CD14-positive monocyte (primary cell): Measurements from ENCODE around the gene PXDN. TPM values are rescaled to one million over a fixed set of nuclear protein-coding genes. Genes with fewer than 3 reads are reported as not detected.

ENCODE experiments used
- DNase-seq, 3 donors: peaks; one replicate each; pipeline ENCODE4 v3.0.0-alpha.2; 2011 to 2022
- H2AFZ ChIP-seq: 2 replicates; pipeline ENCODE4 v1.6.0; 2012; ENCODE audit warnings: mild to moderate bottlenecking, low read depth, low read length, inconsistent platforms; ENCODE audit not compliant: insufficient read depth, poor library complexity, severe bottlenecking
- H3K27ac ChIP-seq, 2 donors: 1 replicate in 1 of 2; 2 replicates in 1 of 2; pipeline ENCODE4 v1.5.1; 2012 to 2013; ENCODE audit warnings: low read length in 2 of 2, control low read depth in 1 of 2, inconsistent platforms in 1 of 2, low read depth in 1 of 2, mild to moderate bottlenecking in 1 of 2
- H3K27me3 ChIP-seq, 2 donors: one replicate each; pipeline versions ENCODE4 v1.6.0 to v1.6.1; 2011 to 2013; ENCODE audit warnings: low read length in 2 of 2; ENCODE audit not compliant: control insufficient read depth in 2 of 2, insufficient read depth in 2 of 2
- H3K36me3 ChIP-seq, 2 donors: replicated peaks in 1 of 2; 1 replicate in 1 of 2; 2 replicates in 1 of 2; pipeline versions ENCODE4 v1.5.1 to v1.6.1; 2012 to 2013; ENCODE audit warnings: low read length in 2 of 2, control low read depth in 1 of 2, inconsistent platforms in 1 of 2, mild to moderate bottlenecking in 1 of 2; ENCODE audit not compliant: insufficient read depth in 2 of 2, control insufficient read depth in 1 of 2
- H3K4me1 ChIP-seq, 2 donors: 1 replicate in 1 of 2; 2 replicates in 1 of 2; pipeline versions ENCODE4 v1.5.1 to v1.6.1; 2012 to 2013; ENCODE audit warnings: low read length in 2 of 2, control low read depth in 1 of 2, inconsistent platforms in 1 of 2, mild to moderate bottlenecking in 1 of 2, moderate library complexity in 1 of 2; ENCODE audit not compliant: insufficient read depth in 2 of 2, control insufficient read depth in 1 of 2
- H3K4me2 ChIP-seq: replicated peaks from 2 replicates; pipeline ENCODE3; 2012; ENCODE audit warnings: low read length, moderate library complexity, mild to moderate bottlenecking; ENCODE audit not compliant: poor library complexity, severe bottlenecking; ENCODE audit errors: extremely low read depth
- H3K4me3 ChIP-seq, 3 experiments: fragments of 200-600 bp in 1 of 3; sonication (generic) in 1 of 3; replicated peaks in 1 of 3; 1 replicate in 2 of 3; 2 replicates in 1 of 3; pipeline ENCODE4 v1.5.1; 2011 to 2013; ENCODE audit warnings: low read length in 3 of 3, mild to moderate bottlenecking in 3 of 3, control low read depth in 2 of 3, low read depth in 2 of 3, inconsistent platforms in 1 of 3, moderate library complexity in 1 of 3
- H3K79me2 ChIP-seq: 2 replicates; pipeline ENCODE4 v1.6.0; 2012; ENCODE audit warnings: mild to moderate bottlenecking, control low read depth, inconsistent platforms, low read length, moderate library complexity; ENCODE audit not compliant: insufficient read depth
- H3K9ac ChIP-seq: 2 replicates; pipeline ENCODE4 v1.6.0; 2017; ENCODE audit warnings: low read length, mild to moderate bottlenecking; ENCODE audit not compliant: insufficient read depth, poor library complexity, severe bottlenecking
- H3K9me3 ChIP-seq, 2 donors: replicated peaks in 1 of 2; 1 replicate in 1 of 2; 2 replicates in 1 of 2; pipeline versions ENCODE4 v1.5.1 to v1.6.1; 2012 to 2013; ENCODE audit warnings: low read length in 2 of 2, control low read depth in 1 of 2; ENCODE audit not compliant: control insufficient read depth in 1 of 2, insufficient read depth in 1 of 2
- H4K20me1 ChIP-seq: 2 replicates; pipeline ENCODE4 v1.6.0; 2012; ENCODE audit warnings: mild to moderate bottlenecking, low read length, control low read depth, moderate library complexity; ENCODE audit not compliant: insufficient read depth
- H3K27ac Mint-ChIP-seq, 7 donors: one replicate each; pipeline ENCODE4 v1.8.0; 2020; ENCODE audit warnings: mild to moderate bottlenecking in 7 of 7, mixed read lengths in 7 of 7, moderate library complexity in 6 of 7, inconsistent platforms in 2 of 7
- H3K27me3 Mint-ChIP-seq, 3 donors: one replicate each; pipeline ENCODE4 v1.8.0; 2021 to 2022; ENCODE audit warnings: low read depth in 3 of 3, mild to moderate bottlenecking in 3 of 3, mixed read lengths in 3 of 3, moderate library complexity in 3 of 3, inconsistent platforms in 1 of 3
- H3K36me3 Mint-ChIP-seq, 2 donors: one replicate each; pipeline ENCODE4 v1.8.0; 2020; ENCODE audit warnings: mixed read lengths in 2 of 2, inconsistent platforms in 1 of 2, mild to moderate bottlenecking in 1 of 2
- H3K4me1 Mint-ChIP-seq: one replicate; pipeline ENCODE4 v1.8.0; 2020; ENCODE audit warnings: mild to moderate bottlenecking, mixed read lengths
- H3K4me3 Mint-ChIP-seq, 2 donors: one replicate each; pipeline ENCODE4 v1.8.0; 2020; ENCODE audit warnings: mild to moderate bottlenecking in 2 of 2, mixed read lengths in 2 of 2, moderate library complexity in 1 of 2
- H3K9me3 Mint-ChIP-seq, 7 donors: one replicate each; pipeline ENCODE4 v1.8.0; 2020 to 2022; ENCODE audit warnings: mixed read lengths in 7 of 7, mild to moderate bottlenecking in 6 of 7, moderate library complexity in 6 of 7, inconsistent platforms in 2 of 7
- CTCF ChIP-seq: fragments of 200-600 bp; IDR thresholded peaks from one replicate; pipeline ENCODE4 v1.8.0; 2022; ENCODE audit warnings: antibody characterized with exemption, mild to moderate bottlenecking
- WGBS: methylation state at CpG from one replicate; pipeline ENCODE4 v1.1.5; 2013; ENCODE audit warnings: missing lambda C conversion rate; ENCODE audit not compliant: insufficient coverage; 5-methylcytosine and 5-hydroxymethylcytosine counted together
- intact Hi-C, 2 donors: fragments of 100-400 bp; cut with micrococcal nuclease; formaldehyde crosslinking; loops; one replicate each; pipeline versions ENCODE4 v1.15.0 to v1.15.1; 2023
- polyA plus RNA-seq, 3 donors: library from polyadenylated mRNA; depleted of rRNA in 1 of 3; unstranded in 2 of 3; stranded (reverse) in 1 of 3; fragments of 300-500 nt in 2 of 3; fragments of >200 nt in 1 of 3; fragmentation: Illumina TruSeq in 2 of 3; gene quantifications; 1 replicate in 2 of 3; 2 replicates in 1 of 3; pipeline ENCODE4 v1.2.3, GENCODE V29; 2012 to 2021

PXDN gene
- polyA plus RNA-seq, 3 donors: not detected

DNA sequence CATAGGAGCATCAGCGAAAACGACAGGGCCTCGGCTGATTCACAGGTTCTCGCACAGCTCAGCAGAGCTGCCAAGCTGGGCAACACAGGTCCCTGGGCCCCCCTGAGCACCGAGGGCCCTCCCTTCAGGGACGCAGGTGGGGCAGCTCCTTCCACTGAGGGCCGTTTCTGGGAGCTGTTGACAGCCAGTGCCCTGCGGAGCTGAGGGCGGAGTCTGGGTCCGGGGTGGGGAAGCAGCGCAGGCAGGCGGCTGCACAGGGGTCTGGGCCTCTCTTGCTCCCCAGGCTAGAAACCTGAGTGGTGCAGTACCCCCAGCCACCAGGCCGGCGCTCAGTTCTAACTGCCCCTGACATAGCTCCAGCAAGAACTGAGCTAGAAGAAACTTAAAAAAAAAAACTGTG is 65.7 kb downstream of the PXDN start:
- no peak overlapping the region for H3K27ac Mint-ChIP-seq
- no peaks in the 10 kb centered on the region for H3K27me3 ChIP-seq
- intact Hi-C loops: no loop called here
- DNase-seq: no peak
- no peak overlapping the region for H3K27ac ChIP-seq
- peaks cover 0 to 4% (median 0%) of the 10 kb centered on the region in 7 donors for H3K9me3 Mint-ChIP-seq
- no peak overlapping the region for H3K4me2 ChIP-seq
- H3K4me1 Mint-ChIP-seq: no peaks in the 10 kb centered on the region
- no peaks in the 10 kb centered on the region for H3K36me3 ChIP-seq
- 93% methylated on average over 12 of the region's 14 CpGs for WGBS
- H3K79me2 ChIP-seq: no peaks in the 10 kb centered on the region
- H3K36me3 Mint-ChIP-seq: no peaks in the 10 kb centered on the region
- H3K4me3 ChIP-seq: no peak overlapping the region
- no peaks in the 10 kb centered on the region for H3K4me1 ChIP-seq
- H4K20me1 ChIP-seq: no peaks in the 10 kb centered on the region
- H3K9ac ChIP-seq: no peak overlapping the region
- H3K9me3 ChIP-seq: no peaks in the 10 kb centered on the region
- TF ChIP-seq CTCF: no peak
- no peak overlapping the region for H2AFZ ChIP-seq
- no peak overlapping the region for H3K4me3 Mint-ChIP-seq
- H3K27me3 Mint-ChIP-seq: no peaks in the 10 kb centered on the region

DNA sequence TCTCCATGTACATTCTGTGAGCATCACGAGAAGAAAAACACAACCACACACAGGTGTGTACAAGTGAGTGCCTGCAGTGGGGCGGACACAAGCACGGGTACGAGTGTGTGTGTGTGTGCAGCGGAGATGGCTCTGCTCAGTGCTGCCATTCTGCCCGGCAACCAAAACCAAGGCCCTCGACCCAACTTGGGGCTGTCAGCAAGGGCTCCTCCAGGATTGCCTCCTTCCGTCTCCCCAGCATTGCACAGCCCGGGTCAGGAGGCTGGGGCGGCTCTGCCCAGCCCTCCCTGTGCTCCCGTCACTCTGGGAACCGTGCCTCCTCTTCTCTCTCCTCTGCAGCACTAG is 66.5 kb downstream of the PXDN start:
- Mint-ChIP-seq H3K4me1 (no peaks in the 10 kb centered on the region), H3K4me3 (no peak overlapping the region), H3K36me3 (no peaks in the 10 kb centered on the region), H3K27me3 (no peaks in the 10 kb centered on the region), H3K27ac (no peak overlapping the region), H3K9me3 (peaks cover 0 to 4% (median 0%) of the 10 kb centered on the region in 7 donors)
- no peaks in the 10 kb centered on the region for H4K20me1 ChIP-seq
- no peak overlapping the region for H3K4me3 ChIP-seq
- no peaks in the 10 kb centered on the region for H3K79me2 ChIP-seq
- intact Hi-C loops: no loop called here
- no peaks in the 10 kb centered on the region for H3K9me3 ChIP-seq
- no peak overlapping the region for H2AFZ ChIP-seq
- H3K27me3 ChIP-seq: no peaks in the 10 kb centered on the region
- no peak overlapping the region for H3K9ac ChIP-seq
- H3K27ac ChIP-seq: no peak overlapping the region
- TF ChIP-seq CTCF: no peak
- H3K4me1 ChIP-seq: no peaks in the 10 kb centered on the region
- DNase-seq: no peak
- 94% methylated on average over 10 of the region's 12 CpGs for WGBS
- H3K36me3 ChIP-seq: no peaks in the 10 kb centered on the region
- no peak overlapping the region for H3K4me2 ChIP-seq
